Activated CD8-positive, alpha-beta T cell treated with anti-CD3 and anti-CD28 coated beads for 36 hours (primary cell): ENCODE measurements around the gene EFCAB6. TPM values are rescaled to one million over a fixed set of nuclear protein-coding genes. Genes with fewer than 3 reads are reported as not detected.

ENCODE experiments used
- ATAC-seq: fragments of 200-7000 bp; cut with Tn5 transposase; one replicate; pipeline ENCODE4 v1.10.0; 2021; ENCODE audit warnings: mild to moderate bottlenecking, moderate library complexity
- CTCF ChIA-PET: fragments of 350-600 bp; sonication (Branson Sonifier 250); formaldehyde crosslinking; loops from one replicate; lab custom pipeline; 2021; ENCODE audit warnings: antibody characterized with exemption; lab: Charles Lee
- POLR2A ChIA-PET: fragments of 350-600 bp; sonication (Branson Sonifier 250); formaldehyde crosslinking; loops from one replicate; lab custom pipeline; 2021; ENCODE audit warnings: antibody characterized with exemption; lab: Charles Lee
- DNase-seq: peaks from one replicate; pipeline ENCODE4 v3.0.0-alpha.2; 2020
- H3K27ac Mint-ChIP-seq: one replicate; pipeline ENCODE4 v1.8.0; 2021; ENCODE audit warnings: mild to moderate bottlenecking, mixed read lengths
- H3K27me3 Mint-ChIP-seq: one replicate; pipeline ENCODE4 v1.8.0; 2021; ENCODE audit warnings: mixed read lengths
- H3K36me3 Mint-ChIP-seq: one replicate; pipeline ENCODE4 v1.8.0; 2021; ENCODE audit warnings: low read depth, mixed read lengths
- H3K4me1 Mint-ChIP-seq: one replicate; pipeline ENCODE4 v1.8.0; 2021; ENCODE audit warnings: low read depth, mixed read lengths
- H3K4me3 Mint-ChIP-seq: one replicate; pipeline ENCODE4 v1.8.0; 2021; ENCODE audit warnings: mild to moderate bottlenecking, moderate library complexity, mixed read lengths
- H3K9me3 Mint-ChIP-seq: one replicate; pipeline ENCODE4 v1.8.0; 2021; ENCODE audit warnings: mixed read lengths
- intact Hi-C: fragments of 100-400 bp; cut with micrococcal nuclease; formaldehyde crosslinking; loops from one replicate; pipeline ENCODE4 v1.10.0; 2022
- total RNA-seq, 2 experiments: library from RNA; stranded (reverse); gene quantifications; one replicate each; pipeline ENCODE4 v1.2.3, GENCODE V29; 2021
- TF ChIP-seq, protein P1 (sequence below): fragments of 200-600 bp; IDR thresholded peaks from one replicate; pipeline ENCODE4 v1.8.0; 2022; ENCODE audit warnings: antibody characterized with exemption, mild to moderate bottlenecking

The EFCAB6 gene
- total RNA-seq, 2 experiments from 2014 or later: 0.16 to 0.29 TPM

DNA sequence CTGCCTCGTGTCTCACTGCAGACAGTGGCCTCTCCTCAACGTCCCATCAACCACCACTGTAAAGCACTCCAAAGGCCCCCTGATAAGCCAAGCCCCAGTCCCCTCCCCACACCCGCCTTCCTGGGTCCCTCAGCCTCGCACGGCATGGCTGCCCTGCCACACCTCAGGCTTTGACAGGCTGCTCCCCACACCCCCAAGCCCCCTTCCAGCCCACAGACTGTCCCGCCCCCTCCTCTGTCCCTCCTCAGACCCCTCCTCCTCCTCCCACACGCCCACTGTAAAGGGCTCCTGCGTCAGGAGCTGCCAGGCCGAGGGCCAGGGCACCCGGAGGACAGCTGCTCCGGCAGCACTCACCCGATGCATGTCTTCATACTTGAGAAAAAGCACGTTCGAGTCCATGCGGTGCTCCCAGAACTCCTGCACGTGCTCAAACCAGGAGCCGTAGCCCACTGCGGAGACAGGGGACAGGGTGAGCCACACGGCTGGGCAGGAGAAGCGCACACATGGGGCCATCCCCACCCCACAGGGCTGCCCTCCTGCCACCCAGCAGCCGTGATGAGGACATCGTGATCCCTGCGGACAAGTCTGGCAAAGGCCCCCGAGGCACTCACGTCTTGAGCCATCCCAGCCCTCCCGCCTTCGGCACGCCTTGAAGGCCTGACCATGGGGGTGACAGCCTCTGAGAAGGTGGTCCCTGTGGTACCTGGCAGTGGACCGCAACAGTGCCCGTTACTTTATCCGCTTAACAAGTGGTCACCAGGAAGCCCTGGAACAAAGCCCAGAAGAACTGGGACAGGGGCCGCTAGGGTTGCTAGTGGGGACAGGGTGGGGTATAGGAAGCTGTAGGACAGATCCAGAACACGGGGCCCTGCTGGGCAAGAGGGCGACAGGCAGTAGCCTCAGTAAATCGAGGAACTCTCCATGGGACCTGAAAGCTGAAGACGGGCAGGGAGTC, 21.5 kb upstream of the EFCAB6 start:
- ATAC-seq (no peak), DNase-seq (no peak)
- H3K4me3 Mint-ChIP-seq: no peak overlapping the region
- intact Hi-C loops: no loop called here
- H3K27me3 Mint-ChIP-seq: peaks cover 3% of the 10 kb centered on the region
- TF ChIP-seq, protein P1, sequence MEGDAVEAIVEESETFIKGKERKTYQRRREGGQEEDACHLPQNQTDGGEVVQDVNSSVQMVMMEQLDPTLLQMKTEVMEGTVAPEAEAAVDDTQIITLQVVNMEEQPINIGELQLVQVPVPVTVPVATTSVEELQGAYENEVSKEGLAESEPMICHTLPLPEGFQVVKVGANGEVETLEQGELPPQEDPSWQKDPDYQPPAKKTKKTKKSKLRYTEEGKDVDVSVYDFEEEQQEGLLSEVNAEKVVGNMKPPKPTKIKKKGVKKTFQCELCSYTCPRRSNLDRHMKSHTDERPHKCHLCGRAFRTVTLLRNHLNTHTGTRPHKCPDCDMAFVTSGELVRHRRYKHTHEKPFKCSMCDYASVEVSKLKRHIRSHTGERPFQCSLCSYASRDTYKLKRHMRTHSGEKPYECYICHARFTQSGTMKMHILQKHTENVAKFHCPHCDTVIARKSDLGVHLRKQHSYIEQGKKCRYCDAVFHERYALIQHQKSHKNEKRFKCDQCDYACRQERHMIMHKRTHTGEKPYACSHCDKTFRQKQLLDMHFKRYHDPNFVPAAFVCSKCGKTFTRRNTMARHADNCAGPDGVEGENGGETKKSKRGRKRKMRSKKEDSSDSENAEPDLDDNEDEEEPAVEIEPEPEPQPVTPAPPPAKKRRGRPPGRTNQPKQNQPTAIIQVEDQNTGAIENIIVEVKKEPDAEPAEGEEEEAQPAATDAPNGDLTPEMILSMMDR: no peak
- no peaks in the 10 kb centered on the region for H3K4me1 Mint-ChIP-seq
- no peaks in the 10 kb centered on the region for H3K9me3 Mint-ChIP-seq
- ChIA-PET CTCF (no interaction called here), POLR2A (no interaction called here)
- H3K27ac Mint-ChIP-seq: no peak overlapping the region
- H3K36me3 Mint-ChIP-seq: no peaks in the 10 kb centered on the region

DNA sequence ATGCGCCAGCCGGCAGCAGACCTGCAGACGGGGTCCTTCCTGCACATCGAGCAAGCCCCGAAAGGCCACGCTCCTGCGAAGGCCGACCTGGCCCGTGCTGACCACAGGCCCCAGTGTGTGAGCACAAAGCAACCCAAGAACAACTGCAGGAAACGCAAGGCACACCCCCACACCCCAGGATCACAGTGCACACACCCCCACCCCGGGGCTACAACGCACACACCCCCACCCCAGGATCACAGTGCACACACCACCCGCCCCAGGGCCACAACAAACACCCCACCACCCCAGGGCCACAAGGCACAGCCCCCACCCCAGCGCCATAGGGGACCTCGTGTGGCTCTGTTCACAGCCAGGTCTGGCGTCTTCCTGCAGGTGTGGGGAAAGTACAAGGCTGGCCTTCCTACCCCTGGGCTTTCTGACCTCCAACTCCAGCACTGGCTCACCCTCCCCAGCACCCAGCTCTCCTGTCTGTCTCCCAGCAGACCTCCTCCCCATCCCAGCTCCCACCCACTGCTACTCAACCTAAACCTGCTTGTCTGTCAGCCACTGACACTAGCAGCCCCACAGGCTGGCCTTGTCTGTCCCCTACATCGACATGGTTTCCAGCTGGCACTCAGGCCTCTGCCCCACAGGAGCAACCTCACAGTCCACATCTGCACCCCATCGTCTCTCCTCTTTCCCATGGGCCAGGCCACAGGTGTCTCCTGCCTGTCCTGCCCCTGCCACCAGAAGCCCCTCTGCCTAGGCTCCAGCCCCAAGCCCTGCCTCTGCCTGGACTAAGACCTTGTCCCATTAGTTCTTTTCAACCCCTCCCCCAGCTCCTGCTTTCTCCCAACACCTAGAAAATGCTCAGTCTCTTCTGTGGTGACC, 20.5 kb upstream of the EFCAB6 start:
- Mint-ChIP-seq H3K27me3 (peaks cover 3% of the 10 kb centered on the region), H3K4me3 (no peak overlapping the region), H3K36me3 (no peaks in the 10 kb centered on the region), H3K4me1 (no peaks in the 10 kb centered on the region), H3K9me3 (no peaks in the 10 kb centered on the region), H3K27ac (no peak overlapping the region)
- TF ChIP-seq, protein P1: no peak
- intact Hi-C loops: no loop called here
- ATAC-seq (no peak), DNase-seq (no peak)
- ChIA-PET CTCF (no interaction called here), POLR2A (no interaction called here)

DNA sequence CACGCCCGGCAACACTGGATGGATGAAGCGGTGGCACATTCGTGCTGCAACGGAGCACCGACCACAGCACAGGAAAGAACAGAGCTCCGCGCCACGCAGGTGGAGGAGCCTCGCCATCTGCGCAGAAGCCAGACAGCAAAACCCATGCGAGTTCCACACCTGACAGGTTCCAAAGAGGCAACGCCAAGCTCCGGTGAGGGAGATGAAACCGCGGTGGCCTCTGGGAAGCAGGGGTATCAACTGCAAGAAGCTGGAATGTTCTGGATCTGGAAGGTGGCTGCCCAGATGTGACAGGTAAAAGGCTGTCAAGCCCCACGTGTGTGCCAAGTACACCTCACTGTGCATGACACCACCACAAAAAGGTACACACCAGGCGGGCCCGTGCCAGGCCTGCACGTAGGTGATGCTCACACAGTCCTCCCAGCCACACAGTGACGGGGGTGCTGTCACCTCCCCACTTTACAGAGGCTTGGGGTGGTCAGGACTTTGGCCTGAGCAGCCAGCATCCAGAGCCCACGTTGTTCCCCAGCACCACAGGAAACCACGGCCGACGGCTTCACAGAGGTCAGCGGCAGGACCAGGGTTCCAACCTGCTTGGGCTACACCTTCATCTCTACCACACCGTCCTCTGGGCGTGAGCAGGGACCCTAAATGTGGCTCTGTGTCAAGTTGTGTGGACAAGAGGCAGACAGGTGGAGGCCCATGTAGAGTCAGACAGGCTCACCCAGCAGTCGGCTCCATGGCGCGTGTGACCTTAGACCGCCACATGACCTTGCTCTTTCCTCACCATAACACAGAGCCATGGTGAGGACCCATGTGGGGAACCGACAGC, 19.7 kb upstream of the EFCAB6 start:
- DNase-seq: no peak
- H3K9me3 Mint-ChIP-seq: no peaks in the 10 kb centered on the region
- no peaks in the 10 kb centered on the region for H3K4me1 Mint-ChIP-seq

DNA sequence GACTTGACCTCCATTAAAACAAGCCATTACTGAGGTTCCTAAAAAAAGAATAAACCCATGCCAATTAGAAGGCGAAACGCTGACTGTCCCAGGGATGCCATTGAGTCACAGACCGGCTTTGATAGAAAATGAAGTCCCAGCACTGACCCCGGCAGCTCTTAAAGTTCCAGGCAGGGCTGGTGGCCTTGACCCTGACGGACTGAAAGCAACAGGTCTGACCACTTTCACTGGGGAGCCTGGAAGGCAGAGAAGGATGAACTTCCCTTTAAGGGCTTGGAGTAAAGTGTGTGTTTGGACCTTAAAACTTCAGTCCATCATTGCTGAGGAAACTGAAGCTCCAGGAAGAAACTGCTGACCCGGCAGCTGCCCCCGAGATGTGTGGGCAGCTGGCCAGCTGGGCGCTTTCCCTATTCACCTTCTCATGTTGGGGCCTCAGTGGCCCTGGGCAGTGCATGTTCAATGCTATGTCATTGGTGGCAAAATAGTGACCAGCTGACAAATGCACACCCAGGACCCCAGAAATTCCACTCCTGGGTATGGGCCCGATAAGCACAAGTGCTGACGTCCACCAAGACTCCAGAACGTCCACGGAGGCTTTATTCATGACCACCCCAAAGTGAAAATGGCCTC, 18.9 kb upstream of the EFCAB6 start:
- ChIA-PET POLR2A (no interaction called here), CTCF (interaction anchor here (1.0 kb wide), 1 partner anchor 48 kb away, joined by 3 read pairs; no protein-coding TSS in a partner anchor)
- no peaks in the 10 kb centered on the region for H3K36me3 Mint-ChIP-seq
- ATAC-seq (no peak), DNase-seq (no peak)
- H3K4me3 Mint-ChIP-seq: no peak overlapping the region
- H3K27me3 Mint-ChIP-seq: peaks cover 4% of the 10 kb centered on the region
- H3K9me3 Mint-ChIP-seq: no peaks in the 10 kb centered on the region
- H3K27ac Mint-ChIP-seq: no peak overlapping the region
- TF ChIP-seq, protein P1: no peak
- no peaks in the 10 kb centered on the region for H3K4me1 Mint-ChIP-seq
- intact Hi-C loops: no loop called here

More for the DNA sequence above, 19.7 kb upstream of the EFCAB6 start:
- ChIA-PET POLR2A (no interaction called here), CTCF (interaction anchor here (1.0 kb wide), 1 partner anchor 48 kb away, joined by 3 read pairs; no protein-coding TSS in a partner anchor)
- no peak overlapping the region for H3K27ac Mint-ChIP-seq
- peaks cover 3% of the 10 kb centered on the region for H3K27me3 Mint-ChIP-seq
- intact Hi-C loops: no loop called here
- ATAC-seq: no peak
- H3K36me3 Mint-ChIP-seq: no peaks in the 10 kb centered on the region
- H3K4me3 Mint-ChIP-seq: no peak overlapping the region
- TF ChIP-seq, protein P1: no peak
